NCI-H69 (cell line): ENCODE measurements around the gene NPC1L1.
A peak's percentile ranks its signal among the peaks of the same experiment; 100 is the strongest.

ENCODE experiments used
- DNase-seq: peaks from one replicate; lab custom pipeline; 2025; lab: John Stamatoyannopoulos, UW

Gene NPC1L1

DNA sequence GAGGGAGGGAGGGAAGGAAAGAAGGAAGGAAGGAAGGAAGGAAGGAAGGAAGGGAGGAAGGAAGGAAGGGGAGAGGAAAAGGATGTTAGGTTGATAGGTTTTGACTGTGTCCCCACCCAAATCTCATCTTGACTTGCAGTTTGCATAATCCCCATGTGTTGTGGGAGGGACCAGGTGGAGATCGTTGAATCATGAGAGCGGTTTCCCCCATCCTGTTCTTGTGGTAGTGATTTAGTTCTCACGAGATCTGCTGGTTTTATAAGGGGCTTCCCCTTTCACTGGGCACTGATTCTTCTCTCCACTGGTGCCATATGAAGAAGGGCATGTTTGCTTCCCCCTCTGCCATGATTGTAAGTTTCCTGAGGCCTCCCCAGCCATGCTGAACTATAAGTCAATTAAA, 35.5 kb downstream of the NPC1L1 start:
- DNase-seq, result no peak

DNA sequence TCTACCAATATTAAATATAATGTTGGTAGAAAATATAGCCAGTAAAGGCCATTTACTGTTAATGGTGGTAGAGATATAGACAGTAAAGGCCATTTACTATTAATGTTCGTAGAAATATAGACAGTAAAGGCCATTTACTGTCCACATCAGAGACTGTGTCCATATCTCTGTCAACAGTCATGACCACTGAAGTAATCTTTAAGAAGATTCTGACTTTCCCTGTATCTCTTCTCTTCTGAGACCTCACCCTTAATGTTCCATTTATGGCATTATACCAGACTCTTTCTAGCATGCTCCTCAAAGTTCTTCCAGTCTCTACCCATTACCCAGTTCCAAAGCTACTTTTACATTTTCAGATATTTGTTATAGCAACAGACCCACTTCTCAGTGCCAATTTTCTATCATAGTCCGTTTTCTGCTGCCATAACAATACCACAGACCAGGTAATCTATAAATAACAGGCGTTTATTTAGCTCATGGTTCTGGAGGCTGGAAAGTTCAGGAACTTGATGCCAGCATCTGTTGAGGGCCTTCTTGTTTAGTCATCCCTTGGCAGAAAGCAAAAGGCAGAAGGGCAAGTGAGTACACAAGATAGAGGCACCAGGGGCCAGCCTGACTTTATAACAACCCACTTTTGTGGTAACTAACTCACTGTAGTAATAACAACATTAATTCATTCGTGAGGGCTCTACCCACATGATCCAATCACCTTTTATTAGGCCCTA, 42.7 kb downstream of the NPC1L1 start:
- DNase-seq, result no peak

DNA sequence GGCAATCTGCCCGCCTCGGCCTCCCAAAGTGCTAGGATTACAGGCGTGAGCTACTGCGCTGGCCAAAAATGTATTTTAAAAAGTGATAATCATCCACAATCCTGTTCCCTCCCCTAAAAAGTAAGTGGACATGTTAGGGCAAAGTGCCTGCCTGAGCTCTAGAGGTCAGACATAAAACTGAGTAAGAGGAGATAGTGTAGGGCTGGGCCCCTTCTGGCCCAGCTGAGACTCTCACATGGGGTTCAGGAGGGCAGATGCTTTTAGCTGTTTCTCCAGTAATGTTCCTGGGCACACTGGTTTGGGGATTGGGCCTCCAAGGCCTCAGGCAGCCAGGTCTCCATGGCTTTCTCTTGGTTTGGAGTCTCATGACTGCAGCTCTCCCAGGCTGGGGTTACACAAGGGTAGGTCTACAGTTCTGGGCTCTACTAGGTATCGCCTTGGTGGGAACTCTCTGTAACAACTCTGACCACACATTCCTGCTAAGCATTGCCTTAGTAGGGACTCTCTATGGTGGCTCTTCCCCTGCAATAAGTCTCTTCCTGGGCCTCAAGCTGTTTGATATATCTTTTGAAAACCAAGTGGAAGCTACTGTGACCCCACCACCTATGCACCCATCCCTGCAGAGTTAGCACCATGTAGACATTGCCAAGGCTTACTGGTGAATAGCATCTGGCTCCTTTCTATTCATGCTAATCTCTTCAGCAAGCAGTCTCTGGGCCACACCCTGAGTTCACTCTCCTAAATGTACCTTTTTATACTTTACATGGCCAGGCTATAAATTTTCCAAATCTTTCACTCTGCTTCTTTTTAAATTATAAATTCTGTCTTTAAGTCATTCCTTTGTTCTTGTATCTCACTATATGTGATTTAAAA, 43.7 kb downstream of the NPC1L1 start:
- no peak for DNase-seq

DNA sequence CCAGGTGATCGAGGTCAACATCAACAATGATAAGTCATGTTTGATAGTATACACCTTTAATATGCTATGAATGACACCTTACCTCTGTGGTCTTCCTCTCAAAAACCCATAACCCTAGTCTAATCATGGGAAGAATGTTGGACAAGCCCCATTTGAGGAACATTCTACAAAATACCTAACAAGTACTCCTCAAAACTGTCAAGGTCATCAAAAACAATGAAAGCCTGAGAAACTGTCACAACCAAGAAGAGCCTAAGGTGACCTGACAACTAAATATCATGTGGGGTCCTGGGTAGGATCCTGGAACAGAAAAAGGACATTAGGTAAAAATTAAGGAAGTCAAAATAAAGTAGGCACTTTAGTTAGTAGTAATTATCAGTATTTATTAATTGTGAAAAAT, 44.7 kb downstream of the NPC1L1 start:
- DNase-seq, result no peak

DNA sequence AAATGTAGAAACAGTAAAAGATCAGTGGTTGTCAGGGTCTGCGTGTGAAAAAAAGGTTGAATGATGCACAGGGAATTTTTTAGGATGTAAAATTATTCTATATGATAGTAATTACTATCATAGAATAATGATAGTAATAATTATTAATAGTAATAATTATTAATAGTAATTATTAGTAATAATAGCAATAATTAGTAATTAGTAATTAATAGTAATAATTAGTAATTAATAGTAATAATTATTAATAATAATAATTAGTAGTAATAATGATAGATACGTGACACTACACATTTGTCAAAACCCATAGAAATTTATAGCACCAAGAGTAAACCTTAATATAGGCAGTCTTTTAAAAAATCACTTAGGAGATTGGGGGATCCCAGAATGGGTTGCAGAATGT, 46.2 kb downstream of the NPC1L1 start:
- no peak for DNase-seq

DNA sequence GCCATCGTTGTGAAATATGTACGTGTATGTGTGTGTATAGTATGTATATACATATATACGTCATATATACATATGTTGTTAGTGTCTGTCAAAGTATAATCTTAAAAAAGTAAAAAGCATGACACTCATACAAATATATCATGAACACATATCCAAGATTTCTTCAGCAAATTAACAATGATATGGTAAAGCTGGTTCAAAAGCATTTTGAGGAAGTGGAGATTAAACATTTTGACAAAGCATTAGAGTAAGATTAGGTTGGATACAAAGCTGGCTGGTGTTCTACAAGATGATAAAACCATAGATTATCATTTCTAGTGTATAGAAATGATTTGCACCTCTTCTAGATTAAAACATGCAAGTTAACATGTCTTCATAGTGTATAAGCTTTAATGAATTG, 49.9 kb downstream of the NPC1L1 start:
- no peak for DNase-seq

DNA sequence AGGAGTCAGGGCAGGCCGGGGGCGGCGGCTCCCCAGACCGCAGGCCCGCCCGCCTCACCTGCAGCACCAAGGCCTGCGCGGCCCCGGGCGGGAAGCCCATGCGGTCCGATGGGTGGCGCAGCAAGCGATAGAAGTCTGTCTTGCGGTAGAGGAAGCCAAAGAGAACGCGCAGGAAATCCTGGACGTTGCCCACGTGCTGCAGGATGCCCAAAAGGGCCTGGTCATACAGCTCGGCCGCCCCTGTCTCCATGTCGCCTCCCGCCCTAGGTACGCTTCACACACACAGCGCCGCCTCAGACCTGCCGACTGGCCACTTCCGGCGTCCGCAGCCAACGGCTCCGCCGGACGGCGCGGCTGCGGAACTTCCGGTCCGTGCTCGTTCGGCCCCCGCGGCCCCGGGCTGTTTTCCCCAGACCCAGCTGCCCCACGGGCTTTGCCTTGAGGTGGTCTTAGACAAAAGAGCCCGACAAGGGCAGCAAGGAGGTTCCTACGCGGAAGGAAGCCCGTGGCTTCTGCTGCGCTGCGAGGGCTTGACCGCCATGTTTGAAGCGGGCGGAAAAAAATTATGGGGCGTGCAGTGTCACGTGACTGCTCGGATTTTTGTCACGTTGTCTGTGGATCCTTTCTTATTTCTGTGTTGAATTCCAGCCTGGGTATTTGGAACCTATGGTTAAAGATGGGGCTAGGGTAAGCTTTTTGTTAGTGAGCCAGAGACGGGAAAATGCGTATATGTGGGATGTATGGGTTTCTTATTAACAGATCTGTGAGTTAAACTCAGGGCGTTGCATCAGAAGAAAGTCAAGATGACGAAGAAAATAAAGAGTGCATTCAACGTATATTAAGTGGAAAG, 50.6 kb downstream of the NPC1L1 start, which contains the start of gene NUDCD3:
NUDCD3 (minus strand) TSS at position 308 of the 850 bp plus-strand sequence; CDS start at position 250, 58 bp downstream.
- peak; percentile 94 for DNase-seq

DNA sequence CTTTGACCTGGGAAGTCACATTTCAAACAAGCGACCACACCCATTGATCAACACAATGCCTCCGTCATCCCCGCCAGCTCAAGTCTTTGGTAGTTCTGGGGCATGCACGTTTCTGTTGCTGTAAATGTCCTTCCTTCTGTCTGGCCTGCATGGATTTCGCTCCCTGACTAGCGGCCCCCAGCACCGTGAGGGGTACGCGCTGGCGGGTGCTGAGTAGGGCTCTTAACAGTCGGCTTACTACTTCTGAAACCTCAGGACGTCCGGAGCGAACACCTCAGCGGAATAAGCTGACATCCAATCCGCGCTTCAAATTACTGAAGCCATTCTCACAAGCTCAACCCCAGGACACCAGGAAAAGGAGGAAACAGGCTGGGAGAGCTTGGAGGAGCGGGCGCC, 51.2 kb downstream of the NPC1L1 start:
- peak; percentile 55 for DNase-seq

DNA sequence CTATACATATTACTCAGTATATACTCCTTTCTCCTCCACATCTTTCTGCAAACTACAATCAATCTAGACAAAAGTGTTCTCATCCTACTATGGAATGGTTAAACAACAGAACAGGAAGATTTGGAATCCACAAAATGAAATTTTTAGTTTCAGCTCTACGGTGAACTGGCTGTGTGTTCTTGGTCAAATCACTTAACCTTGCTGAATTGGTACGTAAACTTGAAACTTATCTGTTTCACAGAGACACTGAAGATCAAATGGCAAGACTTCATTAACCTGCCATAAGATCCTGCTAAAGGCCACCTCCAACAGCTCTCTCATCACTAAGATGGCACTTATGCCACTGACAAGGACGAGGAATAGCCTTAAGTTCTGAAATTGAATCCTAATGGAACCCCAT, 52.2 kb downstream of the NPC1L1 start:
- DNase-seq, result no peak

DNA sequence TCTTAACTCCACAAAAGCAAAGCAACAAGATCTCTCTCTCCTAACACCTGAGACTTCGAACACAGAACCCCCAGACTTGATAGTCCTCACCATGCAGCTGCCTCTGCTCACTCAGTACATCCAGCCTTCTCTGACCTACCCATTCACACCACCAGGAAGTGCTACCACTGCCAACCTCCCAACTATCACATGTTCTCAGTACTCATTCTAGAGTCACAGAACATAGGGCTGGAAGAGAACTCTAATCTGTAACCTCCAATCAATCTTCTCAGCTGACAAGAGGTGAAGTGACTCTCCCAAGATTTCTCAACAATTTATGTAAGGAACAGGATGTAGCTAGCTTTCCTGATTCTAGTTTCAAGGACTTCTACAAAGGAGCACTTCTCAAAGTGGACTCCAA, 54.4 kb downstream of the NPC1L1 start:
- DNase-seq, result no peak

DNA sequence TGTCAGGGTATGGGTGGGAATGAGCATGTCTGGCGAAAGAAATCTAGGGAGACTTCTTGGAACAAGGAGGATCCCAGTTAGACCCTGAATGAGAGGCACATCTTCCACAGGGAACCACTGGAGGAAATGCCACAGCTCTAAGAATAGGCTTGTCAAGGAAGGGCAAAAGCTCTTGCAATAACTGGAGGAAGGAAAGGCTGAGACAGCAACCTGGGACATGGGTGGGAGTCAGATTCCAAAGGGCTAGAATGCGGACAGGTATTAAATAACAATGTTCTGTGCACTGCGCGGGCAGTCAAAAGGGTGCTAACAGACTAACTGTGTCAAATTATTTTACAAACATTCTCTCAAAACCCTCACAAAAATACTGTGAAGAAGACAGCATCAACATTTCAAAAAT, 55.1 kb downstream of the NPC1L1 start:
- DNase-seq, result no peak

DNA sequence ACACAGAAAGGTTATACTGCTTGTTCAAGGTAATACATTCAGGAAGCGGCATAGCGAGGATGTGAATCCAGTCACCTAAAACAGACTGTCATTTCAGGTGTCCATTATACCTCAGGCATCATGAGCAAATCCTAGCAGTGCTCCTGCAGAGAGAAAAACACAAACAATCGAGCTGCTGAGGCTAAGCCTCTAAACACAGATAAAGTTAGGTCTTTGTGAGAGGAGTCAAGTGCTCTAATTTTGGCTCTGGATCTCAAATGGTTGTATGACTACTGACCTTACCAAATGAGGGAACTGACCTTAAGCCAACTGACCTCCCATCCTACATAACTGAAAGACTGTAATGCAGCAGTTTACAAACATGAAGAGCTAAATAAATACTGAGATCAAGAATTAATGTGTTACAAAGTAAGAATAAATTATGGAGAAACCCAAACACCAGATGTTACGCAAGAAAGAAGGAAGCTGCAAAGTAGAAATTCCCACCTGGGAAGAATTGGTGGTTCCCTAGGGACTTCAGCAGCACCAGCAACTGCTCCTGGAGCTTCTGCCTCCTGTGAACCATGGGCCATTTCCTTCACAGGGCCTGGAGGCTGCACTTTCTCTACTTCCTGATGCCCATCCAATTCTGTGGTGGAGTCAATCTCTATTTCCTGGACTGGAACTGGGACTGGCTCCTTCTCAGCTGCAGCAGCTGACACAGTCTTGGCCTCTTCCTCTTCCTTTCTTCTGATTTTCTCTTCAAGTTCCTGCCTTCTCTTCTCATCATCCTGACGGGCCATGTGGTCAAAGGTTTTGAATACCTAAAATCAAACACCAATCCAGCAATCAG, 56.4 kb downstream of the NPC1L1 start:
- peak; percentile 25 for DNase-seq

DNA sequence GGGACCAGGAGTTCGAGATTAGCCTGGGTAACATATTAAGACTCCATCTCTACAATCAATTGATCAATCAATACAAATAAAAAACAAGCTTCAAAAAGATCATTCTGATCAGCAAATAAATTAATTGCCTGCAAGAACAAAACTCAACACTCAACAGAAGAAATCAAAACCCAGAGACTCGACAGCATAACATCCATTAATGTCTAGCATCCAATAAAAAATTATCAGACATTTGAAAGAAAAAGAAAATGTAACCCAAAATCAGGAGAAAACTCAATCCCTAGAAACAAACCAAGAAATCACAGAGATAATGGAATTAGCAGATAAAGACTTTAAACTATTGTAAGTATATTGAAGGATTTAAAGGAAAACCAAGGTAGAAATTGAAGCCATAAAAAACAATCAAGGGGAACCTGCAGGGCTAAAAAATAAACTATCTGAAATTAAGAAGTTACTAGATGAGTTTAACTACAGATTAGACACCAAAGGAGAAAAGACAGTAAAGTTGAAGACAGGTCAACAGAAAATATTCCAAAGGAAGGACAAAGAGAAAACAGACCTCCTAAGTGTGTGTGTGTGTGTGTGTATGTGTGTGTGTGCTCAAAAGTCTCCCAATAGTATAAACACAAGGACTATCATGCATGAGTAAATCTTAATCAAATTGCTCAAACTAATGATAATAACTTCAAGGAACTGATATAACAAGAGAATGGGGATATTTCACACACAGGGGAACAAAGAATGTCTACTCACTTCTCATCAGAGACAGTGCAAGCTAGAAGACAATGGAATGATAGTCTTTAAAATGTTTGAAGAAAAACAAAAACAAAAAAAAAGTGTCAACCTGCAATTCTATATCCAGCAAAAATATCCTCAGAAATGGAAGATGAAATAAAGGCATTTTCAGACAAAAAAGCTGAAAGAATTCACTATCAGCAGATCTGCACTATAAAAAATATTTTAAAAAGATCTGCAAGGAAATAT, 58.3 kb downstream of the NPC1L1 start:
- DNase-seq, result no peak

DNA sequence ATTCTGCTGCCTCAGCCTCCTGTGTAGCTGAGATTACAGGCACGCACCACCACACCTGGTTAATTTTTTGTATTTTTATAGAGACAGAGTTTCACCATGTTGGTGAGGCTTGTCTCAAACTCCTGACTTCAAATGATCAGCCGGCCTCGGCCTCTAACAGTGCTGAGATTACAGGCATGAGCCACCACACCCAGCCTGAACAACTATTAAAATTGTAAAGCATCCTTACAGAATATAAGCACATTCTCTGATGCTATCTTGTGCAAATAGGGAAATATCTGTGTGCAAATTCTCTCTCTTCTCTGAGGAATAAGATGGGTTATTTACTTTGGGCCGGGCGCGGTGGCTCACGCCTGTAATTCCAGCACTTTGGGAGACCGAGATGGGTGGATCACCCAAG, 63.2 kb downstream of the NPC1L1 start:
- DNase-seq, result no peak

DNA sequence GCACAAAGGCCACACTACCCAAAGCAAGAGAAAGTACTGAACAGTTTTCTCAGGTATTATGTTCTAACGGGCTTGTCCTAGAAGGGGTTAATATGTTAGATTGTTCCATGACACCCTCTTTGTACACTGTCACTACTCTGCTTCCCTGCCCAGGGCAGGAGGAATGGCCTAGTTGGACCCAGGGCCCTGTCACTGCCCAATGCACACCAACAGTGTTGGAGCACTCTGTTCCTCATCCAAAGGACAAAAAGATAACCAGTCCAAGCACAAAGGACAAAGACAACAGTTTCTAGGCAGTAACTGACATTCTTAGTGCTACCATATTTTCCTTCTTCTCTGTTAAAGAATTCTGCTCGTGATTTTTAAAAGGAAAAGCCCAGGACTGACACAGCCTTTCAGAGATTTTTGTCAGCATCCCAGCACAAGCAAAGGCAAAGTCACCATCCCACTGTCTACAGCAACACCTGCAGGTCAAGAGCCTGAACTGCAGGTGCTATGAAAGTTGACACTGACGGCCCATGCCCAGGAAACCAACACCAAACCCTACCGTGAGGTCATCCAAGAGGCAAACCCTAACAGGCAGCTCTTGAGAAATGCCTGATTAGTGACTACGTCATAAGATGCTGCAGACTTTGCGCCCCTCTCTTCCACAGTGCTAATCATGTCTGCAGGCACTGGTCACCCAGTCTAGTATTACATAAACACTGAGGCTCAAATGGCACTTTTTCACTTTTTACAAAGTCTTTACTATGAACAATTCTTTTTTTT, 63.9 kb downstream of the NPC1L1 start:
- peak; percentile 70 for DNase-seq

DNA sequence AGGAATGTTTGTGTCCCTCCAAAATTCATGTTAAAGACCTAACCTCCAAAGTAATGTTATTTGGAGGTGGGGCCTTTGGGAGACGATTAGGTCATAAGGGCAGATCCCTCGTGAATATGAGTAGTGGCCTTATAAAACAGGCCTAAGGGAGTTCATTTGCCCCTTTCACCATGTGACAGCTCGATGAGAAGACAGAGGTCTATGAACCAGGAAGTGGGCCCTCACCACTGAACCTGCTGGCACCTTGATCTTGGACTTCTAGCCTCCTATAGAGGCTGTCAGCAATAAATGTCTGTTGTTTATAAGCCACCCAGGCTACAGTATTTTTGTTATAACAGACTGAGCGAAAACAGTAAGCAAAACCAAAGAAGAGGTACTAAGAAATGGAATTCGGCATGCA, 64.8 kb downstream of the NPC1L1 start:
- no peak for DNase-seq

DNA sequence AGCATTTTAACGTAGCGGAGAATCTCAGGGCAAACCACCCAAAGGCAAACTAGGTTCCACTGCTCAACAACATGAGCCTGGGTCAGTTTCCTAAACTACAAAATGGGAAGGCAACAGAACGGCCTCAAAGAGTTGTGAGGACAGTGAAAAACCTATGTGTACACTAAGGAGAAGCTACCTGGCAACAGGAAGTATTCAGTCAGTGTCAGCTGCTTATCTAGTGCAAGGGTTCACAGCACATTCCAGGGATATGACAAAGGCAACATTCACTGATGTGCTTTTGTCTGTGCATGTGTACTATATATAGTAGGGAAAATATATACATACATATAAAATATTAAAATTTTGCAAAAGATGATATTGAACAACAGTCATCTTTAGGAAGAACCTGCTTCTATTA, 67.8 kb downstream of the NPC1L1 start:
- peak; percentile 21 for DNase-seq

DNA sequence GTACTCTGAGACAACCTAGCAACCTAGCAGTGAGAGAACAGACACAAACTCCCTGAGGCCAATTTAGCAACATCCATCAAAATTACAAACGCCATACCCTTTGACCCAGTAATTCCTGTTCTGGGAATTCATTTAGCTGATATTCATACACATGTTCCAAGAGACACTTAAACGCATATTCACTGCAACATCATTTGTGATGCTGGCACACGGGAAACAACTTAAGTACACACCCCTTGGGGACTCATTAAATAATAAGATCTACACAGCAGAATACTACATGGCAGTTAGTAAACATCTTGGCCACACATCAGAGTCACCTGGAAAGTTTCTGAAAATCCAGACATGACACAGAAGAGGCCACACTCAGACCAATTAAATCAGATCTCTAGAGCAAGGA, 68.3 kb downstream of the NPC1L1 start:
- DNase-seq, result peak; percentile 79

DNA sequence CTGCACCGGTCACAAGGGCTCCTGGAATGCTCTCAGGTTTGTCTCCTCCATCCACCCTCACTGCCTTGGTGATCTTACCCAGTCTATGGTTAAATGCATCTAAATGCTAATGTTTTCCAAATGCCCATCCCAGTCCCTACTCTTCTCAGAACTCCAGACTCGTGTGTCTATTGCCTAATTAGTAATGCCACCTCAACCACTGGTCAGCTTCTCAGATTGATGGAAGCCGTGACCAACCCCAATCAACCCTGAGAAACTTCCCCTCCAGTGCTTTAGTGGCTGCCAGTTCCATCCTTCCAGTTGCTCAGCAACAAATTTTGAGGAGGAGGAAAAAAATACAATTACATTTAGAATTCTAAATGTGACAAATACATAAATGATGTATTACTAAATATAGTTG, 69.3 kb downstream of the NPC1L1 start:
- no peak for DNase-seq

DNA sequence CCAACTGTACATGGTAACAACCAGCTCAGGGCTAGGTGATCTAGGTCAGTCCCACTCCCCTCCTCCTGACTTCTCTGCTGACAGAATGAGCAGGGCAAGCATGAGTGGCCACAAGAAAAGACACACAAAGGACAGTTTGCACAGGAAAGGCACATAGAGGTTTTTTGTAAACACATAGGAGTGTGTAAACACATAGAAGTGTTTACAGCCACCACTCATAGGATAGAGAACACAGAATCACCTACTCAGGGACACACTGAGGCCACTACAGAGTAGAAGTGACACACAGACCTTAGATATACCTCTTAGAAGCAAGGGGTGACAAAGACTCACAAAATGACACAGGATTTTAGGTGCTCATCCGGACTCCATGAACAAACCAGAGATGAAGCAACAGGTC, 69.7 kb downstream of the NPC1L1 start:
- DNase-seq, result no peak
